IMR-90 (cell line): ENCODE data around the gene SLC39A11. TPM values are rescaled to one million over a fixed set of nuclear protein-coding genes. Genes with fewer than 3 reads are reported as not detected.

Experiments used
- ATAC-seq: fragments of 200-7000 bp; cut with Tn5 transposase; 2 replicates; pipeline ENCODE4 v1.9.1; 2020; ENCODE audit warnings: low read depth, mild to moderate bottlenecking, moderate library complexity
- BruUV-seq: library from RNA; stranded (reverse); fragments of 400-500 nt; replicated peaks from 2 replicates; lab custom pipeline; 2021; lab: Mats Ljungman, UMichigan
- CTCF ChIA-PET: fragments of 300-600 bp; formaldehyde crosslinking; extraction: SDS; loops from one replicate; lab custom pipeline; 2021; ENCODE audit warnings: antibody characterized with exemption; lab: Yijun Ruan, JAX
- POLR2A ChIA-PET: fragments of 300-600 bp; sonication (Branson Sonifier 250); formaldehyde crosslinking; loops from one replicate; lab custom pipeline; 2022; ENCODE audit warnings: antibody characterized with exemption; ENCODE audit not compliant: unreplicated experiment; lab: Charles Lee
- DNase-seq: peaks from one replicate; pipeline ENCODE4 v3.0.0; 2013
- H2AFZ ChIP-seq: replicated peaks from 2 replicates; pipeline ENCODE3; 2013; ENCODE audit warnings: low read length, mild to moderate bottlenecking; ENCODE audit not compliant: poor library complexity
- H2AK5ac ChIP-seq: 2 replicates; pipeline ENCODE4 v1.6.1; 2013; ENCODE audit warnings: low read depth, low read length, inconsistent platforms
- H2AK9ac ChIP-seq: replicated peaks from 2 replicates; pipeline ENCODE3; 2013; ENCODE audit warnings: mild to moderate bottlenecking, low read depth, low read length, moderate library complexity; ENCODE audit not compliant: poor library complexity
- H2BK120ac ChIP-seq: 2 replicates; pipeline ENCODE4 v1.6.1; 2013; ENCODE audit warnings: low read depth, low read length, inconsistent platforms
- H2BK15ac ChIP-seq: 3 replicates; pipeline ENCODE4 v1.6.1; 2013; ENCODE audit warnings: low read depth, low read length, inconsistent platforms
- H2BK20ac ChIP-seq: 2 replicates; pipeline ENCODE4 v1.6.1; 2013; ENCODE audit warnings: low read depth, mild to moderate bottlenecking, inconsistent platforms, low read length, moderate library complexity
- H2BK5ac ChIP-seq: 2 replicates; pipeline ENCODE4 v1.6.1; 2013; ENCODE audit warnings: mild to moderate bottlenecking, low read depth, low read length, inconsistent platforms; ENCODE audit not compliant: poor library complexity, severe bottlenecking
- H3K14ac ChIP-seq: replicated peaks from 2 replicates; pipeline ENCODE4 v1.6.1; 2013; ENCODE audit warnings: low read depth, low read length, inconsistent platforms
- H3K18ac ChIP-seq: 2 replicates; pipeline ENCODE4 v1.6.1; 2013; ENCODE audit warnings: low read depth, low read length, control low read depth
- H3K23ac ChIP-seq: 2 replicates; pipeline ENCODE4 v1.6.1; 2013; ENCODE audit warnings: low read depth, low read length, inconsistent platforms
- H3K27ac ChIP-seq: 2 replicates; pipeline ENCODE4 v1.5.1; 2013; ENCODE audit warnings: mild to moderate bottlenecking, control low read depth, low read length; ENCODE audit not compliant: insufficient read depth
- H3K27me3 ChIP-seq: 2 replicates; pipeline ENCODE4 v1.6.1; 2013; ENCODE audit warnings: low read length; ENCODE audit not compliant: control insufficient read depth, insufficient read depth
- H3K36me3 ChIP-seq: 2 replicates; pipeline ENCODE4 v1.6.1; 2013; ENCODE audit warnings: low read length, mixed read lengths; ENCODE audit not compliant: control insufficient read depth, insufficient read depth
- H3K4ac ChIP-seq: 2 replicates; pipeline ENCODE4 v1.6.1; 2013; ENCODE audit warnings: low read depth, low read length, inconsistent platforms
- H3K4me1 ChIP-seq: 2 replicates; pipeline ENCODE4 v1.6.1; 2013; ENCODE audit warnings: low read length, mixed read lengths; ENCODE audit not compliant: control insufficient read depth, insufficient read depth
- H3K4me2 ChIP-seq: 2 replicates; pipeline ENCODE4 v1.6.1; 2013; ENCODE audit warnings: low read depth, mild to moderate bottlenecking, control low read depth, low read length, moderate library complexity
- H3K4me3 ChIP-seq: 2 replicates; pipeline ENCODE4 v1.5.1; 2013; ENCODE audit warnings: low read depth, mild to moderate bottlenecking, control low read depth, low read length, moderate library complexity; ENCODE audit not compliant: insufficient read depth
- H3K56ac ChIP-seq: 2 replicates; pipeline ENCODE4 v1.6.1; 2013; ENCODE audit warnings: low read length, inconsistent platforms; ENCODE audit not compliant: insufficient read depth; ENCODE audit errors: extremely low read depth
- H3K79me1 ChIP-seq, 2 experiments: 2 replicates each; pipeline ENCODE4 v1.6.1; 2013; ENCODE audit warnings: low read length in 2 of 2, inconsistent platforms in 1 of 2, low read depth in 1 of 2
- H3K9ac ChIP-seq: 2 replicates; pipeline ENCODE4 v1.6.1; 2013; ENCODE audit warnings: low read depth, low read length, control low read depth
- H3K9me1 ChIP-seq: 2 replicates; pipeline ENCODE4 v1.6.1; 2013; ENCODE audit warnings: low read length, inconsistent platforms; ENCODE audit not compliant: insufficient read depth
- H3K9me3 ChIP-seq: 2 replicates; pipeline ENCODE4 v1.6.1; 2013; ENCODE audit warnings: low read length; ENCODE audit not compliant: control insufficient read depth, insufficient read depth
- H4K20me1 ChIP-seq: 2 replicates; pipeline ENCODE4 v1.6.1; 2013; ENCODE audit warnings: low read length, inconsistent platforms; ENCODE audit not compliant: insufficient read depth
- H4K5ac ChIP-seq: 2 replicates; pipeline ENCODE4 v1.6.1; 2013; ENCODE audit warnings: mild to moderate bottlenecking, low read depth, low read length, control low read depth
- H4K8ac ChIP-seq, 2 experiments: 2 replicates each; pipeline ENCODE4 v1.6.1; 2013; ENCODE audit warnings: low read depth in 2 of 2, low read length in 2 of 2, control low read depth in 1 of 2, inconsistent platforms in 1 of 2
- H4K91ac ChIP-seq: 2 replicates; pipeline ENCODE4 v1.6.1; 2013; ENCODE audit warnings: low read depth, low read length, inconsistent platforms; ENCODE audit not compliant: insufficient read depth
- CHD1 ChIP-seq: IDR thresholded peaks from 2 replicates; pipeline ENCODE4 v1.6.1; 2012; ENCODE audit warnings: low read depth, low read length, improper control_type of control experiment
- NFE2L2 ChIP-seq: fragments of 150-350 bp; IDR thresholded peaks from 2 replicates; pipeline ENCODE4 v1.6.1; 2016; ENCODE audit warnings: low read depth, mild to moderate bottlenecking, low read length
- RAD21 ChIP-seq: IDR thresholded peaks from 2 replicates; pipeline ENCODE4 v1.6.1; 2012; ENCODE audit warnings: low read length, improper control_type of control experiment
- RCOR1 ChIP-seq: IDR thresholded peaks from 2 replicates; pipeline ENCODE4 v1.6.1; 2012; ENCODE audit warnings: mild to moderate bottlenecking, low read length, improper control_type of control experiment; ENCODE audit not compliant: insufficient replicate concordance
- SMC3 ChIP-seq: fragments of 150-350 bp; IDR thresholded peaks from 2 replicates; pipeline ENCODE4 v1.6.1; 2016; ENCODE audit warnings: low read depth, mild to moderate bottlenecking, antibody characterized with exemption, low read length, moderate library complexity
- WGBS, 2 experiments: methylation state at CpG; one replicate each; pipeline versions ENCODE4 v1.1.5 to v1.1.7; 2013; ENCODE audit warnings: missing lambda C conversion rate in 2 of 2; ENCODE audit not compliant: insufficient read length in 1 of 2; ENCODE audit errors: extremely low coverage in 2 of 2; 5-methylcytosine and 5-hydroxymethylcytosine counted together
- dilution Hi-C: fragments of 300-500 bp; cut with HindIII; formaldehyde crosslinking; loops from one replicate; pipeline ENCODE4 v1.14.3; 2018; ENCODE audit warnings: low sequenced_read_pairs; ENCODE audit not compliant: unreplicated experiment
- in situ Hi-C: fragments of 300-500 bp; cut with MboI; formaldehyde crosslinking; loops from 3 replicates; pipeline ENCODE4 v1.14.3; 2019; ENCODE audit warnings: low sequenced_read_pairs, inconsistent platforms, mixed read lengths
- intact Hi-C: fragments of 100-400 bp; cut with micrococcal nuclease; formaldehyde crosslinking; loops from 2 replicates; pipeline ENCODE4 v1.10.0; 2022
- polyA plus RNA-seq, 3 experiments: library from polyadenylated mRNA; depleted of rRNA; stranded (reverse); fragments of >200 nt; gene quantifications; 2 replicates each; pipeline ENCODE4 v1.2.3, GENCODE V29; 2012; ENCODE audit warnings: low replicate concordance in 1 of 3
- total RNA-seq: library from RNA; depleted of rRNA; stranded (reverse); fragments of >200 nt; gene quantifications from 2 replicates; pipeline ENCODE4 v1.2.3, GENCODE V29; 2012
- TF ChIP-seq, protein P1 (sequence below): fragments of 150-350 bp; IDR thresholded peaks from 2 replicates; pipeline ENCODE4 v1.6.1; 2016; ENCODE audit warnings: low read depth, mild to moderate bottlenecking, low read length, moderate library complexity, borderline replicate concordance

The SLC39A11 gene
- total and polyA plus RNA-seq, 2 of the 4 experiments (the other 2 are of a cell fraction): 8.8 to 14.3 TPM

- ATAC-seq (no peak), DNase-seq (no peak)
- dilution Hi-C loops (no loop called here), in situ Hi-C loops (no loop called here), intact Hi-C loops (no loop called here)
- no peak overlapping the region for H4K5ac ChIP-seq
- H2AK5ac ChIP-seq: no peak overlapping the region
- H3K36me3 ChIP-seq: no peaks in the 10 kb centered on the region
- H3K4me3 ChIP-seq: no peak overlapping the region
- H3K27ac ChIP-seq: no peak overlapping the region
- no TSS peak for BruUV-seq
- ChIA-PET CTCF (interaction anchor here (0.6 to 1.1 kb wide), 2 partner anchors 10 to 207 kb away, joined by 3 to 4 read pairs; no protein-coding TSS in a partner anchor), POLR2A (no interaction called here)
- H3K9me3 ChIP-seq: no peaks in the 10 kb centered on the region
- no peaks in the 10 kb centered on the region for H4K20me1 ChIP-seq
- no peak overlapping the region for H3K56ac ChIP-seq
- 100% methylated on average over 1 of the region's 8 CpGs; no CpG with 5 or more reads in 1 of the 2 experiments for WGBS, 2 experiments
- no peak overlapping the region for H2AFZ ChIP-seq
- TF ChIP-seq SMC3 (no peak), NFE2L2 (no peak), CHD1 (no peak), RCOR1 (no peak), RAD21 (no peak)
- TF ChIP-seq, protein P1, sequence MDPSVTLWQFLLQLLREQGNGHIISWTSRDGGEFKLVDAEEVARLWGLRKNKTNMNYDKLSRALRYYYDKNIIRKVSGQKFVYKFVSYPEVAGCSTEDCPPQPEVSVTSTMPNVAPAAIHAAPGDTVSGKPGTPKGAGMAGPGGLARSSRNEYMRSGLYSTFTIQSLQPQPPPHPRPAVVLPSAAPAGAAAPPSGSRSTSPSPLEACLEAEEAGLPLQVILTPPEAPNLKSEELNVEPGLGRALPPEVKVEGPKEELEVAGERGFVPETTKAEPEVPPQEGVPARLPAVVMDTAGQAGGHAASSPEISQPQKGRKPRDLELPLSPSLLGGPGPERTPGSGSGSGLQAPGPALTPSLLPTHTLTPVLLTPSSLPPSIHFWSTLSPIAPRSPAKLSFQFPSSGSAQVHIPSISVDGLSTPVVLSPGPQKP: no peak
- peaks cover 2% of the 10 kb centered on the region; the same call in 1 of the 2 replicates for H3K4me1 ChIP-seq
- no peak overlapping the region for H3K18ac ChIP-seq
- H3K4me2 ChIP-seq: no peak overlapping the region
- H4K8ac ChIP-seq: no peak overlapping the region
- no peak overlapping the region for H2BK20ac ChIP-seq
- no peak overlapping the region for H3K14ac ChIP-seq
- no peak overlapping the region for H2AK9ac ChIP-seq
- H2BK15ac ChIP-seq: no peak overlapping the region
- H3K9me1 ChIP-seq: no peaks in the 10 kb centered on the region
- no peak overlapping the region for H2BK5ac ChIP-seq
- no peaks in the 10 kb centered on the region; a peak in 2 of 4 replicates for H3K79me1 ChIP-seq
- no peak overlapping the region for H4K91ac ChIP-seq
- H2BK120ac ChIP-seq: no peak overlapping the region
- H3K23ac ChIP-seq: no peak overlapping the region
- H3K9ac ChIP-seq: no peak overlapping the region
- H3K27me3 ChIP-seq: no peaks in the 10 kb centered on the region
- H3K4ac ChIP-seq: no peak overlapping the region
Measured at GRCh38 chr17:72967277-72967970, 125.1 kb downstream of the SLC39A11 start.
